Vagina (tissue), 2 donors: ENCODE results near the gene PPP4R1. TPM values are rescaled to one million over a fixed set of nuclear protein-coding genes. Genes with fewer than 3 reads are reported as not detected.
A peak's percentile ranks its signal among the peaks of the same experiment; 100 is the strongest.

Source experiments
- DNase-seq, 2 donors: peaks; one replicate each; pipeline ENCODE4 v3.0.0-alpha.2; 2017; ENCODE audit errors: extremely low spot score in 2 of 2
- H3K27ac ChIP-seq: fragments of 200-600 bp; sonication (generic); one replicate; pipeline ENCODE4 v1.5.1; 2019
- H3K27me3 ChIP-seq: fragments of 200-600 bp; sonication (generic); one replicate; pipeline ENCODE4 v1.5.1; 2019
- H3K36me3 ChIP-seq, 2 donors: fragments of 200-600 bp; sonication (generic); one replicate each; pipeline ENCODE4 v1.5.1; 2017 to 2019
- H3K4me1 ChIP-seq: fragments of 200-600 bp; sonication (generic); one replicate; pipeline ENCODE4 v1.5.1; 2019
- H3K4me3 ChIP-seq, 2 donors: fragments of 200-600 bp; sonication (generic); 1 replicate in 1 of 2; 2 replicates in 1 of 2; pipeline ENCODE4 v1.5.1; 2016 to 2019
- H3K9me3 ChIP-seq: fragments of 200-600 bp; sonication (generic); one replicate; pipeline ENCODE4 v1.5.1; 2019
- POLR2A ChIP-seq, 2 donors: fragments of 450-650 bp; IDR thresholded peaks; one replicate each; pipeline ENCODE4 v1.6.1; 2017; ENCODE audit warnings: antibody characterized with exemption in 2 of 2, mild to moderate bottlenecking in 2 of 2, moderate library complexity in 2 of 2
- POLR2AphosphoS5 ChIP-seq, 2 donors: sonication (generic); formaldehyde crosslinking; IDR thresholded peaks; one replicate each; pipeline ENCODE4 v1.9.0; 2017; ENCODE audit warnings: antibody characterized with exemption in 2 of 2, mild to moderate bottlenecking in 2 of 2, low read depth in 1 of 2; ENCODE audit not compliant: insufficient read depth in 1 of 2
- intact Hi-C: fragments of 100-400 bp; cut with DNase I; formaldehyde crosslinking; loops from one replicate; pipeline ENCODE4 v1.15.1; 2023
- total RNA-seq: library from RNA; depleted of rRNA; stranded (reverse); fragments of >200 nt; gene quantifications from one replicate; pipeline ENCODE4 v1.2.3, GENCODE V29; 2016
- TF ChIP-seq, protein P1 (sequence below), 3 experiments: fragments of 450-650 bp in 2 of 3; fragments of 200-600 bp in 1 of 3; sonication (generic) in 1 of 3; IDR thresholded peaks; one replicate each; pipeline ENCODE4 v1.5.1; 2017 to 2019; ENCODE audit warnings: antibody characterized with exemption in 3 of 3, mild to moderate bottlenecking in 2 of 3, moderate library complexity in 2 of 3

Gene PPP4R1
- total RNA-seq, 1 donor from 2014 or later = 127 TPM

DNA sequence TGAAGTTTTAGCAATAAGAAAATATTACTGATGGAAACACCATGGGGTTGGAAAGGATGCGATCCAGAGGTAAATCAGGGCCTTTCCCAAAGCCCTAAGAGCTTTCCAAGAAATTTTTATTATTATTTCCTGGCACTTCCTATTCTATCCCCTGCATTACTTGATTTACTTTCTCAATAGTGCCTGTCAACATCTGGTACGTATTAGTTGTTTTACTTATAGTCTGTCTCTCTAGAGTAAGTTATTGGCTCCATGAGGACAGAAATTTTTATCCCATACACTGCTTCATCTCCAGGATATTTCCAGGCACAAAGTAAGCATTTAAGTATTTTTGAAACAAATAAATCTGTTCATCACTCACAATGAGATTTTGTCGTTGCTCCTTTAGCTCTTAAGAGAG, 18.1 kb downstream of the PPP4R1 start:
- TF ChIP-seq POLR2A (IDR thresholded peaks at IDR 0.05) (no peak), POLR2AphosphoS5 (IDR thresholded peaks at IDR 0.05; ENCODE audit: insufficient read depth in 1 of 2, low read depth in 1 of 2) (no peak)
- TF ChIP-seq, protein P1, sequence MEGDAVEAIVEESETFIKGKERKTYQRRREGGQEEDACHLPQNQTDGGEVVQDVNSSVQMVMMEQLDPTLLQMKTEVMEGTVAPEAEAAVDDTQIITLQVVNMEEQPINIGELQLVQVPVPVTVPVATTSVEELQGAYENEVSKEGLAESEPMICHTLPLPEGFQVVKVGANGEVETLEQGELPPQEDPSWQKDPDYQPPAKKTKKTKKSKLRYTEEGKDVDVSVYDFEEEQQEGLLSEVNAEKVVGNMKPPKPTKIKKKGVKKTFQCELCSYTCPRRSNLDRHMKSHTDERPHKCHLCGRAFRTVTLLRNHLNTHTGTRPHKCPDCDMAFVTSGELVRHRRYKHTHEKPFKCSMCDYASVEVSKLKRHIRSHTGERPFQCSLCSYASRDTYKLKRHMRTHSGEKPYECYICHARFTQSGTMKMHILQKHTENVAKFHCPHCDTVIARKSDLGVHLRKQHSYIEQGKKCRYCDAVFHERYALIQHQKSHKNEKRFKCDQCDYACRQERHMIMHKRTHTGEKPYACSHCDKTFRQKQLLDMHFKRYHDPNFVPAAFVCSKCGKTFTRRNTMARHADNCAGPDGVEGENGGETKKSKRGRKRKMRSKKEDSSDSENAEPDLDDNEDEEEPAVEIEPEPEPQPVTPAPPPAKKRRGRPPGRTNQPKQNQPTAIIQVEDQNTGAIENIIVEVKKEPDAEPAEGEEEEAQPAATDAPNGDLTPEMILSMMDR (IDR thresholded peaks at IDR 0.05) = no peak
- H3K9me3 ChIP-seq = peaks cover 7% of the 10 kb centered on the region
- intact Hi-C loops = no loop called here
- H3K27me3 ChIP-seq = no peaks in the 10 kb centered on the region
- peaks cover 0 to 3% of the 10 kb centered on the region in 2 donors for H3K36me3 ChIP-seq
- H3K4me3 ChIP-seq = no peak overlapping the region
- no peak overlapping the region for H3K27ac ChIP-seq
- no peak for DNase-seq
- H3K4me1 ChIP-seq = peaks cover 31% of the 10 kb centered on the region

DNA sequence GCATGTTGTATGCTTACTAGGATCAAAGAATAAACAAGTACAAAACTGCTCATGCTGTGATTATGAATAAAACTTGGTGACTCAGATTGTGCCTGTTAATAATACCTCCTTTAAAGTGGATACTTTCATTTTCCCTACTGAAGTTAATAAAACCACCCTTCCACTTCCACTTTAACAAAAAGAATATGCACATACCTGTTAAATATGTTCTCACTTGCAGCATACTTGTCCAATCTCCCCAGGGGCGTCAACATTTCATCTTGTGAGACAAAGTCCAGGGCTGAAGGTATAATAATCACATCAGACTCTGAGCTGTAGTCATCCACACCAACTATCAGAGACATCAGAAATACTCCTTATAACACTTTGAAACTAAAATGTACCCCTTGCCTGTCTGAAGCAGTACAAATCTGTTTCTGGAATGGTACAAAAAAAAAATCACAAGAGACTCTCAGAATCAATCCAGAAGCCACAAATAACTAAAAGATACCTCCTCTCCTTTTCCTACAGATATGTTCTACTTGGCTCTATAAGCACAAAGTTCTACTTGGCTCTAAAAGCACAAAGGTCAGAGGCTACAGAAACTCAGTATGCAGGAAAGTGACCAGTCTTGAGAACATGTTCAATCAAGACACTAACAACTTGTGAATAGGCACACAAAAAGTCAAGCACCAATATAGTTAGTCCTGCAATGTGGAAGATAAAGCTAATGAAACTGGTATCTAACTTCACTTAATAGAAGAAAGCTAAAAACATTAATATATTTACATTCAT, 19.3 kb downstream of the PPP4R1 start:
- intact Hi-C loops = no loop called here
- no peak overlapping the region for H3K4me3 ChIP-seq
- H3K27ac ChIP-seq = no peak overlapping the region
- TF ChIP-seq, protein P1 (IDR thresholded peaks at IDR 0.05) = no peak
- peak in 1 of 2 donors; percentile 28 for TF ChIP-seq POLR2AphosphoS5 (IDR thresholded peaks at IDR 0.05; ENCODE audit: insufficient read depth in 1 of 2, low read depth in 1 of 2)
- no peak for DNase-seq
- H3K36me3 ChIP-seq = peaks cover 0 to 7% of the 10 kb centered on the region in 2 donors
- peaks cover 31% of the 10 kb centered on the region for H3K4me1 ChIP-seq
- H3K9me3 ChIP-seq = no peaks in the 10 kb centered on the region
- H3K27me3 ChIP-seq = no peaks in the 10 kb centered on the region

DNA sequence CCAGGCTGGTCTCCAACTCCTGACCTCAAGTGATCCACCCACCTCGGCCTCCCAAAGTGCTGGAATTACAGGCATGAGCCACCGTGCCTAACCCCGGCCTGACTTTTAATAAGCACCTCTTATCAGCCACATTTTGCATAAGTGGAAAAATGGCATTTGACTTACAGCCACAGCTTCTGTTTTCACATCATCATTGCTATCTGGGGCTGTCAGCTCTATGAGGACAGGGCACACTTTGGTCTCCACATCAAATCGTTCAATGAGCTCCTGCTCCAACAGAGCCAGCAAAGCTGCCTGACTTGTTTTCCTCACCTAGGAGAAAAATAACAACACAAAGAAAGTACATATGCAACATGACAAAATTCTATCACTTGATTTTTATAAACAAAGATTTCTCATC, 26.4 kb downstream of the PPP4R1 start:
- DNase-seq = no peak
- Histone ChIP-seq H3K36me3 (peaks cover 0 to 48% of the 10 kb centered on the region in 2 donors), H3K27me3 (no peaks in the 10 kb centered on the region), H3K9me3 (no peaks in the 10 kb centered on the region), H3K27ac (no peak overlapping the region), H3K4me1 (no peaks in the 10 kb centered on the region), H3K4me3 (no peak overlapping the region)
- intact Hi-C loops = no loop called here
- TF ChIP-seq POLR2A (IDR thresholded peaks at IDR 0.05) = no peak
- TF ChIP-seq, protein P1 (IDR thresholded peaks at IDR 0.05) = no peak
- no peak for TF ChIP-seq POLR2AphosphoS5 (IDR thresholded peaks at IDR 0.05; ENCODE audit: insufficient read depth in 1 of 2, low read depth in 1 of 2)

DNA sequence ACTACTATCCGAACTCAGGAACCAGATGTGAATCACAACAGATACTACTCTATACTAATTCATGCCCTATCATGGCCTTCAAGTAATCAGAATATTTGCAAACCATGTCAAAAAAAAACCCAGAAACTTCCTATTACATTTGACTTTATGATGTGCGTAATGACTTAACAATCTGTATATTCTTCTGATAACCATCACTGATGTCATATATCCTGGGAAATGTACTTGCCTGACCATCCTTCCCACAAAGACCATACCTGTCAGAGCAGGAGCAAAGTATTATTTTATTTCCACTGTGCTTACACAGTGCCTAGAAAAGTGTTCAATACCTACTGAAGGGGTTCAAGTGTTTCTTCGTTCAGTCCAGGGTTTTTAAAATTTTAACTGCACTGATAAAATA, 27.5 kb downstream of the PPP4R1 start:
- Histone ChIP-seq H3K36me3 (peaks cover 0 to 56% of the 10 kb centered on the region in 2 donors), H3K4me3 (no peak overlapping the region), H3K27ac (no peak overlapping the region), H3K27me3 (no peaks in the 10 kb centered on the region), H3K4me1 (no peaks in the 10 kb centered on the region), H3K9me3 (no peaks in the 10 kb centered on the region)
- TF ChIP-seq, protein P1 (IDR thresholded peaks at IDR 0.05) = no peak
- TF ChIP-seq POLR2A (IDR thresholded peaks at IDR 0.05) = no peak
- no peak for TF ChIP-seq POLR2AphosphoS5 (IDR thresholded peaks at IDR 0.05; ENCODE audit: insufficient read depth in 1 of 2, low read depth in 1 of 2)
- no peak for DNase-seq
- intact Hi-C loops = no loop called here

DNA sequence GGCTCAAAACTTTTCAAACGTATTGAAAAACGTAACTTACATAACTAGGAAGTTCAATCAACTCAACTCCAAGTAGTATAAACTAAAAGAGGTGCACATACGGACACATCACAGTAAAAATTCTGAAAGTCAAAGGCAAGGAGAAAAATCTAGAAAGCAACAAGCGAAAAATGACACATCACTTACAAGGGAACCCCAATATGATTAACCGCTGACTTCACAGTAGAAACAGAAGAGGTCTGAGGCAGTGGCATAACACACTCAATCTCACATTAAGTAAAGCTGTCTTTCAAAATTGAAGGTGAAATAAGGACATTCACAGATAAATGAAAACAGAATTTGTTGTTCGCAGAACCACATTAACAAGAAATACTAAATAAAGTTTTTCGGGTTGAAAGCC, 32.7 kb downstream of the PPP4R1 start:
- no peak overlapping the region for H3K4me3 ChIP-seq
- no peaks in the 10 kb centered on the region for H3K27me3 ChIP-seq
- intact Hi-C loops = loop anchor here (2.0 kb wide), 1 partner anchor 21 kb away; no protein-coding TSS in a partner anchor
- TF ChIP-seq, protein P1 (IDR thresholded peaks at IDR 0.05) = no peak
- TF ChIP-seq POLR2A (IDR thresholded peaks at IDR 0.05) (no peak), POLR2AphosphoS5 (IDR thresholded peaks at IDR 0.05; ENCODE audit: insufficient read depth in 1 of 2, low read depth in 1 of 2) (no peak)
- no peak for DNase-seq
- H3K27ac ChIP-seq = no peak overlapping the region
- H3K4me1 ChIP-seq = peaks cover 5% of the 10 kb centered on the region
- no peaks in the 10 kb centered on the region for H3K9me3 ChIP-seq
- H3K36me3 ChIP-seq = peaks cover 0 to 53% of the 10 kb centered on the region in 2 donors
